GM21360 (cell line): Measurements from ENCODE around the gene CHFR.
"Not testable (repeated sequence)": the region's sequence is repeated elsewhere in the genome, so short reads cannot be mapped to it uniquely, and the experiment has no call there.

Experiments
- ATAC-seq: cut with Tn5 transposase; IDR thresholded peaks from one replicate; pipeline ENCODE4 v1.9.1; 2021; ENCODE audit warnings: mild to moderate bottlenecking, moderate library complexity; ENCODE audit not compliant: unreplicated experiment

Gene CHFR

GRCh38 chr12:132842449-132843045, 44.9 kb downstream of the CHFR start:
- no peak for ATAC-seq

- ATAC-seq: no peak
These were observed 46.3 kb downstream of the CHFR start for GRCh38 chr12:132841151-132841550.

GRCh38 chr12:132840536-132840935, 46.9 kb downstream of the CHFR start:
- no peak for ATAC-seq

GRCh38 chr12:132839558-132840235, 47.7 kb downstream of the CHFR start:
- no peak for ATAC-seq

DNA sequence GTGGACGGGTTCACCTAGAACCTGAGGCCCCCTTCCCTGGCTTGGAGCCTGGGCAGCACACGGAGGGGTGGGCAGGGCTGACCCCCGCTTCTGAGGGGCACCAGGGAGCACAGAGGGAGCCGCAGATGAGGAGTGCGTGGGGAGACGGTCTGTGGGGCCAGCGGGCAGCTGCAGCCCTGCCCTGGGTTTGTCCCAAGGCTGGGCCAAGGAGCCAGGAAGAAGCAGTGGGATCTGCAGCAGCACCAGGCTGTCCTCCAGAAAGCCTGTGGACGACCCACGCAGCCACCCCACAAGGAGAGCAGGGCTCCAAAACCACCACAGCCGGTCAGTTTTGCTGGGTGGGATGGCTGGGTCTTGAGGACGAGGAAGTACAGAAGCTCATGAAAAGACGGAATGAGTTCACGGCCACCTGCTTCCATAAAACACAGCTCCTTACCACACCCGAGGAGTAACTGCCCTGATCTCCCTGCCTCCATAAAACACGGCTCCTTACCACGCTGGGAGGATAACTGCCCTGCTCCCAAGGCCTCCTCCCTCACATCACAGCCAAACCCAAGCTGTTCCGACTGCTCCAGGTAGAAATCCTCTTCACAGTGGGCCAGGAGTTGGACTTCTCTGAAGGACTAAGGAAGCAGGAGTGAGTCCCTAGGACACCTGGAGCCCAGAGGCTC, 48.9 kb downstream of the CHFR start:
- no peak for ATAC-seq

GRCh38 chr12:132837693-132838409, 49.6 kb downstream of the CHFR start:
- no peak for ATAC-seq

DNA sequence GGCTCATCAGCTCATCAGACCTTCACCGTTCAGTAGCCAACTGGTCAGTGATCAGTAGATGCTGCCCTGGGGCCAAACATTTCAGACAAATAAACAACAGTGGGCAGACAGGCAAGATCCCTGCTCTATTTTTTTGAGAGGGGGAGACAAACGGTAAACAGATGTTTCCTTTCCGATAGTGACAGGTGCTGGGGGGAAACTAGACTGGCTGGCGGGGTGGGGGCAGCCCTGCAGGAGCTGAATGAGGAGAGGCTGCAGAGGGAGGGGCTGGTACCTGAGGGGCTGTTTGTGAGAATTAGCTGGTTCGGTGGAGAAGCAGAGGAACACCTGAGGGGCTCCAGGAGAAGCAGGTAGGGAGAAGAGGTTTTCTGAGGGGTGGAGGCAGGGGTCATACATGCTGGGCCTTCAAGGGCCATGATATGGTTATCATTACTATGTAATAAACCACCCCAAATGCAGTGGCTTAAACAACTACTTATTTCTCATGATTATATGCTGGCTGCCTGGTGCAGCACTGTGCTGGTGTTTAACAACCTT, 50.5 kb downstream of the CHFR start:
- ATAC-seq: no peak

DNA sequence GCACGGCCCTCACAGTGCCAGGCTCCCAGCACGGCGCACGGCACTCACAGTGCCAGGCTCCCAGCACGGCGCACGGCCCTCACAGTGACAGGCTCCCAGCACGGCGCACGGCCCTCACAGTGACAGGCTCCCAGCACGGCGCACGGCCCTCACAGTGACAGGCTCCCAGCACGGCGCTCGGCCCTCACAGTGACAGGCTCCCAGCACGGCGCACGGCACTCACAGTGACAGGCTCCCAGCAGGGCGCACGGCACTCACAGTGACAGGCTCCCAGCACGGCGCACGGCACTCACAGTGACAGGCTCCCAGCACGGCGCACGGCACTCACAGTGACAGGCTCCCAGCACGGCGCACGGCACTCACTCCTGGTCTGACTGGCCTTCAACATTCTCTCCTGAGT, 51.2 kb downstream of the CHFR start:
- not testable (repeated sequence) for ATAC-seq

- no peak for ATAC-seq
These were observed 52.1 kb downstream of the CHFR start for GRCh38 chr12:132835076-132836025.

- no peak for ATAC-seq
These were observed 53.2 kb downstream of the CHFR start for GRCh38 chr12:132834181-132834711.

- no peak for ATAC-seq
These were observed 54.1 kb downstream of the CHFR start for GRCh38 chr12:132833341-132833740.

- no peak for ATAC-seq
These were observed 55.6 kb downstream of the CHFR start for GRCh38 chr12:132831771-132832170.

DNA sequence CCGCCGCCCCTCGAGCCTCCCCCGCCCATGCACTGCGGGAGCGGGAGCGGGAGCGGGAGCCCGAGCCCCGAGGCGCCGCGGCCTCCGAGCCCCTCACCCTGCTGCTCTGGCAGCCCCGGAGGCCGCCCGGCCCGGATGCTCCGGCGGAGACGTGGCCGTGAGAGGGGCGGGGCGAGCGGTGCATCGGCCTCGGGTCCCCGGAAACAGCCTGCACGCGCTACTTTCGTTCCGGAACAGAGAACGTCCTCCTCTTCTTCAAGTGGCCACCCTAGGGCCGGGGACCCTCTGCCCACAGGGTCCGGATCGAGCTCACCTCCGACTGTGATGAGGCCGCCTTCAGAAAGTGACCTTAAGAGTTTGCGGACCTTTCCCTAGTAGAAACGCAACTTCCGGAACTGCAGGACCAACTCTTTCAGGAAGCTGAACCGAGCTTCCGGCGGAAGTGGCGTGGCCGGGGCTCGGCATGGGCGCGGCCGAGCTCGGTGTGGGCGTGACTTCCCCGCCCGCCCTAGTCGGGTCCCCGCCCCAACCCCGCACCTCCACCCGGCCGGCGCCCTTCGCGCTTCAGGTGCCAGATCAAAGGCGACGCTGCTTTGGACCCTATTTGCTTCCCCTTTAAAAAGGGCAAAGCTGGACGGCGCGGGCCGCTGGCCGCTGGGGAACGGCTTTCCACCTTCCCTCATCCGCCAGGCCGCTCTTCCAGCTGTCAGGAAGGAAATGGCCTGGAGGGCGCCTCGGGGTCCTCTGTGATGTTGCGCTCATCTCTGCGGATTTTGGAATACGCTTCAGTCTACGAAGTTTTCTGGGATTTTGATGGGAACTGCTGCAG, 58.5 kb downstream of the CHFR start, which contains the start of gene GOLGA3:
TSS of gene GOLGA3 (minus strand) at position 164 of the 829 bp plus-strand sequence. CDS start 6,741 bp downstream, outside the sequence.
- ATAC-seq: peak; percentile 82

- ATAC-seq: peak; percentile 23
These were observed 59.4 kb downstream of the CHFR start for GRCh38 chr12:132827763-132828703.

- no peak for ATAC-seq
These were observed 61.5 kb downstream of the CHFR start for GRCh38 chr12:132825861-132826260.

DNA sequence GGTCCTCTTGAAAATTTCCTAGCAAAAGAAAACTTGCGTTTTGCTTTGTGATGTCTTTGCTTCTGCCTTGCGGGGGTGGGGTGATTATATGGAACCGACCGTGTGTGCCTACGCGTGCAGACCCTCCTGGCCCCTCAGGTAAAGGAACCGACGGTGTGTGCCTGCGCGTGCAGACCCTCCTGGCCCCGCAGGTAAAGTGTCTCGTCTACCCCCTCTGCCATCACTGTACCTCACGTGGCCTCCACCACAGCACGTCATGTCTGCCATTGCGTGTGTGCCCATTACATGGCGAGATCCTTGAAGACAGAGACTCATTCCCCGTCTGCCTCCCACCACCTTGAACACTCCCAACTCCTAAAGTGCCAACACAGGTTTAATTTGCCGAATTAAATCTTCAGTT, 62.3 kb downstream of the CHFR start:
- ATAC-seq: no peak

- no peak for ATAC-seq
These were observed 63.4 kb downstream of the CHFR start for GRCh38 chr12:132824053-132824452.

- no peak for ATAC-seq
These were observed 68.8 kb downstream of the CHFR start for GRCh38 chr12:132818562-132818961.
